HFFc6 (cell line): ENCODE measurements around the gene GPC5. TPM values are rescaled to one million over a fixed set of nuclear protein-coding genes. Genes with fewer than 3 reads are reported as not detected.

Source experiments
- DNase-seq: peaks from one replicate; pipeline ENCODE4 v3.0.0-alpha.2; 2018
- H3K27ac Mint-ChIP-seq: 2 replicates; pipeline ENCODE4 v1.8.0; 2020; ENCODE audit warnings: mild to moderate bottlenecking, mixed read lengths
- H3K27me3 Mint-ChIP-seq: 2 replicates; pipeline ENCODE4 v1.8.0; 2021; ENCODE audit warnings: mild to moderate bottlenecking, moderate library complexity, mixed read lengths; ENCODE audit not compliant: insufficient read depth
- H3K36me3 Mint-ChIP-seq: 2 replicates; pipeline ENCODE4 v1.8.0; 2021; ENCODE audit warnings: low read depth, mixed read lengths
- H3K4me1 Mint-ChIP-seq: 2 replicates; pipeline ENCODE4 v1.8.0; 2020; ENCODE audit warnings: low read depth, mixed read lengths
- H3K4me3 Mint-ChIP-seq: 2 replicates; pipeline ENCODE4 v1.8.0; 2020; ENCODE audit warnings: mild to moderate bottlenecking, moderate library complexity, mixed read lengths
- H3K9me3 Mint-ChIP-seq: 2 replicates; pipeline ENCODE4 v1.8.0; 2020; ENCODE audit warnings: mild to moderate bottlenecking, mixed read lengths
- total RNA-seq, 6 experiments: library from RNA; stranded (reverse); fragmentation: NEBNext Ultra II Directional; extraction: Animal tissue kit (Norgen Biotek cat#: 25700); gene quantifications; 2 replicates in 1 of 6; 3 replicates in 5 of 6; pipeline ENCODE4 v1.2.3, GENCODE V29; 2021
- TF ChIP-seq, protein P1 (sequence below): fragments of 200-600 bp; sonication (generic); IDR thresholded peaks from 2 replicates; pipeline ENCODE4 v1.5.0; 2021; ENCODE audit warnings: antibody characterized with exemption, mild to moderate bottlenecking

The GPC5 gene
- total RNA-seq, 6 experiments from 2014 or later = 0.06 TPM; not detected in 5

DNA sequence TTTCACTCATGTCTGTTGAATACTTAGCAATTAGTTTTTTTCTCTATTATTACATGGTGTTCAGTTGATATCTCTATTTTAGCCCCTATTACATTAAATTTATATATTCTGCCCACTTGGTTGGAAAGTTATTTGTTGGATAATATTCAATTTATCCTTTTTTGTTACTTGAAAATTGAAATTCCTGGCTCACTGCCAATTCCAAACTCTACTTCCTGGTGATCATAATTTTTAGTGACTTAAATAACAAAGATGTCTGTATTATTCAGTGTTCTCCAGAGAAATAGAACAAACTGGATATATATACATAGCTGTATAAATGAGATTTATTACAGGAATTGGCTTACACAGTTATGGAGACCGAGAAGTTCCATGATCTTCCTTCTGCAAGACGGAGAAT lies 93.6 kb downstream of the GPC5 start:
- no peaks in the 10 kb centered on the region for H3K27me3 Mint-ChIP-seq

DNA sequence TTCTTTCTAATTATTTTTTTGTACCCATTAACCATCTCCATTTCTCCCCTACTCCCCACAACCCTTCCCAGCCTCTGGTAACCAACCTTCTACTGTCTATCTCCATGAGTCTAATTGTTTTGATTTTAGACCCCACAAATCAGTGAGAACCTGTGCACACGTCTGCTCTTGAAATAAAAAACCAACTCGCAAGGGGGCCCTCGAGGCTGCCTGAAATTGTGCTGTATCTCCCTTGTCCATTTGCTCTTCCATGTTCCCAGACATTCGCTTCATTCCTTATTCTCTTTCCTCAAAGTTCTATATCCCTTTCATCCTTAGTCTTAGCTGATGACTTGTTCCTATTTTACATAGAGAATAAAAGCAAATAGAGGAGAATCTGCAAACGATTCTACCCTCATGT lies 95.0 kb downstream of the GPC5 start:
- TF ChIP-seq, protein P1, sequence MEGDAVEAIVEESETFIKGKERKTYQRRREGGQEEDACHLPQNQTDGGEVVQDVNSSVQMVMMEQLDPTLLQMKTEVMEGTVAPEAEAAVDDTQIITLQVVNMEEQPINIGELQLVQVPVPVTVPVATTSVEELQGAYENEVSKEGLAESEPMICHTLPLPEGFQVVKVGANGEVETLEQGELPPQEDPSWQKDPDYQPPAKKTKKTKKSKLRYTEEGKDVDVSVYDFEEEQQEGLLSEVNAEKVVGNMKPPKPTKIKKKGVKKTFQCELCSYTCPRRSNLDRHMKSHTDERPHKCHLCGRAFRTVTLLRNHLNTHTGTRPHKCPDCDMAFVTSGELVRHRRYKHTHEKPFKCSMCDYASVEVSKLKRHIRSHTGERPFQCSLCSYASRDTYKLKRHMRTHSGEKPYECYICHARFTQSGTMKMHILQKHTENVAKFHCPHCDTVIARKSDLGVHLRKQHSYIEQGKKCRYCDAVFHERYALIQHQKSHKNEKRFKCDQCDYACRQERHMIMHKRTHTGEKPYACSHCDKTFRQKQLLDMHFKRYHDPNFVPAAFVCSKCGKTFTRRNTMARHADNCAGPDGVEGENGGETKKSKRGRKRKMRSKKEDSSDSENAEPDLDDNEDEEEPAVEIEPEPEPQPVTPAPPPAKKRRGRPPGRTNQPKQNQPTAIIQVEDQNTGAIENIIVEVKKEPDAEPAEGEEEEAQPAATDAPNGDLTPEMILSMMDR = no peak
- Mint-ChIP-seq H3K27me3 (peaks cover 1% of the 10 kb centered on the region; the same call in 1 of the 2 replicates), H3K27ac (no peak overlapping the region), H3K4me1 (no peaks in the 10 kb centered on the region), H3K4me3 (no peak overlapping the region), H3K9me3 (peaks cover 25% of the 10 kb centered on the region), H3K36me3 (peaks cover 4% of the 10 kb centered on the region)
- DNase-seq = no peak

More for the DNA sequence above, 93.6 kb downstream of the GPC5 start:
- no peak overlapping the region for H3K27ac Mint-ChIP-seq
- no peak overlapping the region for H3K4me3 Mint-ChIP-seq
- TF ChIP-seq, protein P1 = no peak
- H3K9me3 Mint-ChIP-seq = peaks cover 25% of the 10 kb centered on the region
- H3K4me1 Mint-ChIP-seq = no peaks in the 10 kb centered on the region
- no peak for DNase-seq
- H3K36me3 Mint-ChIP-seq = no peaks in the 10 kb centered on the region; the same call in 1 of the 2 replicates

- H3K27me3 Mint-ChIP-seq = peaks cover 1% of the 10 kb centered on the region; the same call in 1 of the 2 replicates
- H3K9me3 Mint-ChIP-seq = peaks cover 36% of the 10 kb centered on the region
- no peak overlapping the region for H3K27ac Mint-ChIP-seq
- H3K36me3 Mint-ChIP-seq = peaks cover 4% of the 10 kb centered on the region
- no peaks in the 10 kb centered on the region for H3K4me1 Mint-ChIP-seq
- no peak for DNase-seq
- TF ChIP-seq, protein P1 = no peak
- H3K4me3 Mint-ChIP-seq = no peak overlapping the region
Observed at GRCh38 chr13:91498298-91498697, 99.9 kb downstream of the GPC5 start.

DNA sequence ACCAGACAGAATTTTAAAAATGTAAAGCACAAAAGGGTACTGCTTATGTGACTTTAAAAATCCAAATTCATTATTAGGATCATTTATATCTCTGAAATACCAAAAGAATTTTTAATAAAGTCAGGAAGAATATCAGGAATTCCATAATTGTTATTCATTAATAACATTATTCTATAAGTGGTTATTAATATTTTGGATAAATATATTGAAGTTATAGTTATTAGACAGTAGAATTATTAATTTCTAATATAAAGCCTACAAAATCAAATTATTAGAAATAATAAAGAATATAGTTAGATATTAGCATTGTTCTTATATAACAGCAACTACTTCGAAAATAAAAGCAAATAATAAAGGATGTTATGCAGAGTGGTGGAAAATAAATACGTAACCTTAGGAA lies 105.8 kb downstream of the GPC5 start:
- no peaks in the 10 kb centered on the region; the same call in 1 of the 2 replicates for H3K27me3 Mint-ChIP-seq
- H3K4me1 Mint-ChIP-seq = no peaks in the 10 kb centered on the region
- TF ChIP-seq, protein P1 = no peak
- H3K9me3 Mint-ChIP-seq = peaks cover 22% of the 10 kb centered on the region
- no peaks in the 10 kb centered on the region; the same call in 1 of the 2 replicates for H3K36me3 Mint-ChIP-seq
- H3K4me3 Mint-ChIP-seq = no peak overlapping the region
- DNase-seq = no peak
- no peak overlapping the region for H3K27ac Mint-ChIP-seq

- Mint-ChIP-seq H3K27ac (no peak overlapping the region), H3K36me3 (no peaks in the 10 kb centered on the region), H3K9me3 (peaks cover 13% of the 10 kb centered on the region), H3K4me1 (no peaks in the 10 kb centered on the region), H3K27me3 (no peaks in the 10 kb centered on the region; the same call in 1 of the 2 replicates), H3K4me3 (no peak overlapping the region)
- DNase-seq = no peak
- TF ChIP-seq, protein P1 = no peak
Observed at GRCh38 chr13:91506759-91507158, 108.3 kb downstream of the GPC5 start.

DNA sequence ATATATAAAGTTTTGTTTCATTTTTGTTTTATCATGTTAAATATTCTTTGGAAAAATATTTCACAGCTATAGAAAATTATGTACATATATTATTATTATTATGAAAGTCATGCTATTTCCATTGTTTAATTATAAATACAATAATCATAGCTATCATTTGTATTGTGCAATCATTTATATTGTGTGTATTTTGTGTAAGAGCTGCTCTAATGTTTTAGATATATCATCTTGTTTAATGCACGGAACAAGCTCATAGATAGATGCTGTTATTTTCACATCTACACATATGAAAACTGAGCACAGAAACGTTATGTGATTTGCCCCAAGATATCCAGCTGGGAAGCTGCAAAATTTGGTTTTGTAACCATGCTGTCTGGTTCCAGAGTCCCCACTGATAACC lies 111.6 kb downstream of the GPC5 start:
- TF ChIP-seq, protein P1 = no peak
- Mint-ChIP-seq H3K4me1 (no peaks in the 10 kb centered on the region), H3K36me3 (no peaks in the 10 kb centered on the region), H3K27ac (no peak overlapping the region), H3K9me3 (peaks cover 20% of the 10 kb centered on the region), H3K4me3 (no peak overlapping the region), H3K27me3 (no peaks in the 10 kb centered on the region)
- DNase-seq = no peak
